Measurements from ENCODE around the gene STIP1.
"Not testable (repeated sequence)": the region's sequence is repeated elsewhere in the genome, so short reads cannot be mapped to it uniquely, and the experiment has no call there.

The STIP1 gene

GRCh38 chr11:64161037-64161436 is 24.9 kb upstream of the STIP1 start:
- no peak for DNase-seq

- not testable (repeated sequence) for DNase-seq
These were observed 23.2 kb upstream of the STIP1 start for GRCh38 chr11:64162769-64163168.

DNA sequence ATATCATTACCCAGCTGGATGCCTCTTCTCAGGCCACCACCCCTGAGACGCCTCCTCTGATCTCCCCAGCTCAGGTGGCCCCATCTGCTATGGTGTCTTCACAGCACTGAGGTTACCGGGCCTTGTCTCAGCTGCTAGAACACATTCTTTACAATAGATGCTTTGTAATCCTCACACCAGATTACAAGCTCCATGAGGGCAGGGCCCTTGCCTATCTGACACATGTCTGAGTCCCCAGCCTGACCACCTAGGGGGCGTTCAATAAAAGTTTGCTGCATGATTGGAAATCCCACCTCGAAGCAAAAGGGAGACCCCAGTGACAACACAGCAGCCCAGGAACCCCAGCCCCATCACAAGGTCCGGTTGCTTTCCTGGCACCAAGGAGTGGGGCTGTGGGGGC is 22.0 kb upstream of the STIP1 start:
- no peak for DNase-seq

DNA sequence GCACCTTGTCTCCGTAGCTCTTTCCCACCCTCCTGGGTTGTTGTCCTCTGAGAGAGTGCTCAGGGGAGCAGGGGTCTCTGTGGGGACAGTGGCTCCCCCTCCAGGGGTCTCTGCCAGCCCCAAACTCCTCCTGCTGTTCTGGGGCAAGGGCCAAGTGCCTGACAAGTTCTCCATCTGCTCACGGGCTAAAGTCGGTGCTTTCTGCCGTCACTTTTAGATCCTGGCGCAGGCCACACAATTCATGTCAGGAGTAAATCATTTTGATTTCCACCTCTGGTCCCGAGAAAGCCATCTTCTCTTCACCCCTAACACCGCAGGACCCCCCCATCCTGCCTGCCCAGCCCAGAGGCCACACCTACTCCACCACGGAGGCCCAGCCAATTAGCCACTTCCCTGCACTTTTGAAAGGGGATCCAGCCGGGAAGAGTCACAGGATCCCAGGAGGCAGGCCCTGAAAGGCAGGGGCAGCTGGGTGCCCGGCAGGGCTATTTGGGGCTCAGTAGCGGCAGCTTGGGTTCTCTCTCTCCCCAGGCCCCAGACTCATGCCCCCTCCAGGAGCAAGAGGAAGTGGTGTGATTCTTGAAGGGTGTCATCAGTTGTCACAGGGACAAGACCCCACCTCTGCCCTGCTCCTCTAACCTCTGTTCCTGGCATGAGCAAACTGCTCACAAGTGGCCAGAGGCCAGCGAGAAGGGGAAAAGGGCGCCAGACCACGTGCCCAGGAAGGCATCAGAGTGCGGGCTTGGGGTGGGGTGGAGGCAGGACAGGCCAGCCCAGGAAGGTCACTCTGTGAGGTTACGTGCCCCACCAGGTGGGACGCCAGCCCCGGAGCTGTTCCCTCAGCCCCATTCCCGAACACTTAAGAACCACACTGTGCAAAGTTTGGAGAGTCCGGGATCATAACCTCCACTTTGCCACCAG is 21.3 kb upstream of the STIP1 start:
- DNase-seq, result no peak

GRCh38 chr11:64165481-64165841 is 20.5 kb upstream of the STIP1 start:
- DNase-seq, result no peak

GRCh38 chr11:64165842-64166635 is 19.9 kb upstream of the STIP1 start, which contains the start of gene MACROD1:
Gene MACROD1 (minus strand): TSS chr11:64166113. CDS start chr11:64165994, 119 bp downstream.
- DNase-seq, result peak; percentile 74

DNA sequence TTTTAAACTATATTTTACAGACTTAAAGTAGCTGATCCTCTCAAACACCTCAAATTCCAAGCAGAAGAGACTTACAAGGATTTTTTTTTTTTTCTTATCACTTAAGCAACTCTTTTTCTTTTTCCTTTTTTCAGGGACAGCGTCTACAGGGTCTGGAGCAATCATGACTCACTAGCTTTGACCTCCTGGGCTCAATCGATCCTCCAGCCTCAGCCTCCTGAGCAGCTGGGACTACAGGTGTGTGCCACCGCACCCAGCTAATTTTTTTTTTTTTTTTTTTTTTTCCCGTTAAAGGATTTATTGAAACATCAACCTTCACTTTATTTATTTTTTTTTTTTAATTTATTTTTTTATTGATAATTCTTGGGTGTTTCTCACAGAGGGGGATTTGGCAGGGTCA is 15.6 kb upstream of the STIP1 start:
- DNase-seq, result no peak

DNA sequence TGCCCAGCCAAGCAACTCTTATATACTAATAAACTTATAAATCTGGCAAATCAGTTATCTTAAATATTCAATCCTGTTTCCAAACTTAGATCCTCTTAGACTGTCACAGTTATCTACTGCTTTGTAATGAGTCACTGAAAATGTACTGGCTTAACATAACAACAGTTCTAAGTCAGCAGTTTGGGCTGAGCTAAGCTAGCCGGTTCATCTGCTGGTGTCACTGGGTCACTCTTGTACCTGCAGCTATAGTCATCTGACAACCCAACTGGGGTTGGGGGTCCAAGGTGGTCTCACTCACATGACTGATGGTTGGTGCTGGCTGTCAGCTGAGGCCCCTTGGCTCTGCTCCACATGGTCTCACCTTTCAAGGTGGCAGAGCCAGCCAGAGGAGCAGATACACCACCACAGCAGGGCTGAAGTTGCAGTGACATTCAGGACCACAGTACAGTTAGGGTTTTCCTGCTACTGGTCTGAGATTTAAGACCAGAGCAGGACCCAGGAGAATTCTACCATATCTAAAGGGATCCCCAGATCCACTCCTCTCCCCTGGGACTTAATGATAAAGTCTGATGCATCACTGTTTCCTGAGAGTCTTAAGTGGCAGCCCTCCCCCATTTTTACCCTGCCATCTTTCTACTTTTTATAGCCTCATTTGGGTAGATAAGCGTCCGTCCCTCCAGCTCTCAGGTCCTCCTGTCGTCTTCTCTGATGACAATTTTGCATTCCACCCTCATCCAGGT is 12.2 kb upstream of the STIP1 start:
- no peak for DNase-seq

DNA sequence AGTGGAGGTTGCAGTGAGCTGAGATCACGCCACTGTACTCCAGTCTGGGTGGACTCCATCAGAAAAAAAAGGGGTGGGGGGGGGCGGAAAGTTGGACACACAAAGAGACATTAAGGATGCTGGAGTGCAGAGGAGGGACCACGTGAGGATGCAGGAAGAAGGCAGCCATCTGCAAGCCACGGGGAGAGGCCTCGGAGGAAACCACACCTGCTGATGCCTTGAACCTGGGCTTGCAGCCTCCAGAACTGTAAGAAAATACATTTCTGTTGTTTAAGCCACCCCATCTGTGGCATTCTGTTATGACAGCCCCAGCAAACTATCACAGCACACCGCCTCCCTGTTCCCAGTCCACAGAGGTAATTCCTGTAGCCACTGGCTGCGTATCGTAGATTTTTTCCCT is 9.2 kb upstream of the STIP1 start:
- no peak for DNase-seq

- DNase-seq, result no peak
These were observed 7.8 kb upstream of the STIP1 start for GRCh38 chr11:64178203-64178602.

DNA sequence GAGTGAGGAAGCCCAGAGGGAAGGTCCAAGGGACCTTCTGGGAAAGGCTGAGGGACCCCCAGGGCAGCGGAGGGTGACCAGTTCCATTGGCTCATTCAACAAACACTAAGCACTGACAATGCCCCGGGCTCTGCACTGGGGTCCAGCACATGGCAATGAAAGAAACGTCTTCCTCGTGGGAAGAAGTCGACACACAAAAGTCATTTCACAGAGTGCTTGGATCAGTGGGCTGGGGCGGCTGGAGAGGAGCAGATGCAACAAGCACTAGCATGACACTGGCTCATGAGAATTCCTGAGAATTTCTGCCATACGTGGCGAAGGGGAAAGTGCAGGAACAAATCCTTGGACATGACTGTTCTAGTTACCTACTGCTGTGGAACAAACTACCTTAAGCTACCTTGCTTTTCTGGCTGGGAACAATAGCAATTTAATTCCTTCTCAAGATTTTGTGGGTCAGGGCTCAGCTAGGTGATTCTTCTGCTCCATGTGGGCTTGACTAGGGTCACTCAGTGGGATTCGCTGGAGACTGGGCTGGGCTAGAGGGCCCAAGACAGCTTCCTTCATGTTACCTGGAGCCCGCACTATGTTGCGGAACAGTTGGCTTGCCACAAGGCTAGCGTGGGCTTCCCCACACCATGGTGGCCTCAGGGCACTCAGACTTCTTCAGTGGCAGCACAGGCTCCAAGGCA is 6.9 kb upstream of the STIP1 start:
- no peak for DNase-seq

- no peak for DNase-seq
These were observed 5.1 kb upstream of the STIP1 start for GRCh38 chr11:64180891-64181290.

DNA sequence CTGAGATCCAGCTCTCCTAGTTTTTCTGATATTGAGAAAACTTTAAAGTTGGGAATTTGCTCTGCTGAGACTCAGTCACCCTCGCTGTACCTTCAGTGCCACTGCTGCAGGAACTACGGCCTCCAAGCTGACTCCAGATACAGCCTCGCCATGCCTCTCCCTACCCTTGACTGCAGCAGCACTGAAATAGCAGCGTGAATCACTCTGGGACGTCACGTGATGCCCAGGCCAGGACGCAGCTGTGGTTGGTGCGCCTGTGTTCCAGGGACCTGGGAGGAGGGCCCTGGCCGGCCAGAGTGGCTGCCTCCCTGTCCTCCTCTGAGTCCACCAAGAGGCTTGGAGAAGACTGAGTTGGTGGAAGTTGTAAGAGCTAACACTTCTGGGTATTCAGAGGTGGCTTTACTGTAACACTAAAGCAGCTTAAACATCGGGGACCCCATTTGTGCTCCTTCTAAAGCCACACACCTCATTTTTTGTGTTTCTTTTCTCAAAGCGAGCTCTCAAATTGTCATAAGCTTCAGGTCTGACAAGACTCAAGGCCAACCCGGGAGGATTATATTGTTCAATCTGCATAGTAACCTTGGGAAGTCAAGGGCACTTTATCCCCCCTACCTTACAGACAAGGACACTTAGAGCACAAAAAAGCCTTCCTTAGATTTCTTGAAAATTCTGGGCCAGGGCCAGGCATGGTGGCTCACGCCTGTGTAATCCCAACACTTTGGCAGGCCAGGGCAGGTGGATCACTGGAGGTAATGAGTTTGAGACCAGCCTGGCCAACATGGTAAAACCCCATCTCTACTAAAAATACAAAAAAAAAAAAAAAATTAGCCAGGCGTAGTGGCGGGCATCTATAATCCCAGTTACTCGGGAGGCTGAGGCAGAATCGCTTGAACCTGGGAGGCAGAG is 4.2 kb upstream of the STIP1 start:
- DNase-seq, result no peak

DNA sequence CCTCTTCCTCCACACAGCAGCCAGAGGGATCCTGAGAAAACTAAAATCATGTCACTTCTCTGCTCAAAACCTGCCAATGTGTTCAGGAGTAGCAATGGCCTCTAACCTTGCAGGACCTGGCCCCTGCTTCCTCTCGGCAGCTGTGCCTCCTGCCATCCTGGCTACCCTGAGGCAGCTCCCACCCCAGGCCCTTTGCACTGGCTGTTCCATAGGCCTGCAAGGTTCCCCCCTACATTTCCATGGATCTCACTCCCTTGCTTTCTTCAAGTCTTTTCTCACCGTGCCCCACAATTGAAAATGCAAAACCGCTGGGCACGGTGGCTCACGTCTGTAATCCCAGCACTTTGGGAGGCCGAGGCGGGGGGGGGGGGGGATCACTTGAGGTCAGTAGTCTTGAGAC is 2.1 kb upstream of the STIP1 start:
- no peak for DNase-seq

DNA sequence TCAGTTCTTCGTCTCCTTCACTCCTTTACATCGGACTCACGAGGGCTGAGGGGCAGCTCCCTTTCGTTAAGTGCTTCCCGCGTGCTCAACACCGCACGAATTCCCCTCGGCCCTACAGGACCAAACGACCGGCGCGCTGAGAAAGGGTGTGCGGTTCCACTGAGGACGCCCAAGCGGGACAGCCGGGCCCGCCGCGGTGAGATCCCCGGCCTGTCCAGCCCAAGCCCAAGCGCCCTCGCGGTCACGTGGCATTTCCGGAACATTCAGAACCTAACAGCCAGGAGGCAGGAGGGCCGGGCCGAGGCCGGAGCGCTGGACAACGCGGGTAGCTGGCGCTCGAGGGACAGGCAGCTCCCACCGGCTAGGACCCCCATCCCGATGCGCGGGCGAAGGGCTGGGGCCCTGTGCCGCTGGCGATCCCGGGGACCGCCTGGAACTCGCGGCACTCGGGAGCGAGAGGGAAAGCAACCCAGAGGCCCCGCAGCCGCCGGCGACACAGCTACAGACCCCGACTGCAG is 737 bp upstream of the STIP1 start:
- DNase-seq, result no peak

GRCh38 chr11:64186492-64187165 is 658 bp downstream of the STIP1 start:
- peak; percentile 21 for DNase-seq

DNA sequence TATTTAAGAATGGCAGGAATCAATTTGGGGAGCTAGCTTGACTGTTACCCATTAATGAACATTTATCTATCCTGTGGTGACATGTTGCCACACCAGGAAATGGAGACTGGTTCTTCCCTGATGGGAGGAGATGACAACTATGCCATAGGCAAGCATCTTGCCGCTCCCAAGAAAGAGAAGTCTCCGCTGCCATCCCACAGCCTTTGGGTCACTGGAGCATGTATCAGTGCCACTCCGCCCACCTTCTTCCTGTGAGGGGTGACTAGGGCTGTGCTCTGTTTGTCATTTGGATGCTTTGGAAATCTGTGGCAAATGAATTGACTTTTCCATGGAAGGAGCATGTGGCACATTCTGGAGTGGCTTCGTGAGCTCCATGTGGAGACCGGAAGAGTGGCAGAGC is 6.5 kb downstream of the STIP1 start:
- no peak for DNase-seq

DNA sequence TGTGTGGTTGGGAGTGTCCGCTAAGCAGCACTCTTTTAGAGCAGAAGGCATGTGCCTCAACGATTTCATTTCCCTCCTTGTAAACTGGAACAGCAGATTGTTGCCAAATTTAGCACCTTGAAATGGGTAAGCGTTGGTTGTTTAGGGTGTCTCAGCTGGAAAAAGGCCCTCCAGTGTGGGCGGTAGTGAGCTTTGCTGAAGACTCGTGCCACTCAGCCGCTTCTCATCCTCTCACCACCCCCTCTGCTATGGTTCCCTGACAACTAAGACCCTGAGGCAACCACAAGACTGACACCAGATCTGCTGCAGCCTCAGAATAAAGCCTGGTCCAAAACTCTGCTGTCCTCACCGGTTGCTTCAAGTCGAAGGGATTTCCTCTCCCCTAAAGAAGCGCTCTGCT is 10.7 kb downstream of the STIP1 start:
- no peak for DNase-seq

DNA sequence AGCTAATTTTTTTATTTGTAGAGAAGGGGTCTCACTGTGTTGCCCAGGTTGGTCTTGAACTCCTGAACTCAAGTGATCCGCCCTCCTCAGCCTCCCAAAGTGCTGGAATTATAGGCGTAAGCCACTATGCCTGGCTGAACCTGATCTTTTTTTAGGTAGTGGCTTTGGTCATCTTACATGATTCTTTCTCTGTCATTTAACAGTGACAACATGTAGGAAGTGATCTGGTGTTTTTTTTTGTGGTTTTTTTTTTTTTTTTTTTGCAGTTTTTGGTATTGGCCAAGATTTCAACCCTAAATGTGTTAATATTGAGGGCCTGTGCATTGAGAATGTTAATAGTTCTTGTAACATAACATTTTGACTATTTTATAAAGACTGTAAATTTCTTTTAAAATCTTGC is 12.5 kb downstream of the STIP1 start:
- DNase-seq, result no peak

GRCh38 chr11:64201543-64201942 is 15.6 kb downstream of the STIP1 start:
- no peak for DNase-seq

DNA sequence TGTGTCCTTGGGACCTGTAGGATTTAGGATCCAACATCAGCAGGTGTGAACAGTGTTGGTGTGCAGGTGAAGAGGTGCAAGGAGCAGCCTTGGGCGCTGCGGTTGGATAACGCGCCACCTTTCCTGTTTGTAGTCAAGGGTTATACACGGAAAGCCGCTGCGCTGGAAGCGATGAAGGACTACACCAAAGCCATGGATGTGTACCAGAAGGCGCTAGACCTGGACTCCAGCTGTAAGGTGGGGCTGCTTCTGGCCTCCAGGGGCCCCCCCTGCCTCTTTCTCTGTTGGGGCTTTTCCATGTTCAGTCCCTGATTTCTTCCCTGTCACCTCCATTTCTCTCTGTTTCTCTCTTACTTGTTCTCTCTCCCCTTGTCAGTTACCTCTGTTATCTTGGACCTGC is 17.0 kb downstream of the STIP1 start:
- DNase-seq, result no peak
